ENCODE data around the gene CDH23.

Gene CDH23

GRCh38 chr10:71492872-71493271, 96.2 kb downstream of the CDH23 start:
- no peak for DNase-seq

- DNase-seq, result no peak
These were observed 97.0 kb downstream of the CDH23 start for GRCh38 chr10:71493741-71494140.

- no peak for DNase-seq
These were observed 97.8 kb downstream of the CDH23 start for GRCh38 chr10:71494476-71494875.

GRCh38 chr10:71494980-71495381, 98.3 kb downstream of the CDH23 start:
- DNase-seq, result peak; percentile 25

DNA sequence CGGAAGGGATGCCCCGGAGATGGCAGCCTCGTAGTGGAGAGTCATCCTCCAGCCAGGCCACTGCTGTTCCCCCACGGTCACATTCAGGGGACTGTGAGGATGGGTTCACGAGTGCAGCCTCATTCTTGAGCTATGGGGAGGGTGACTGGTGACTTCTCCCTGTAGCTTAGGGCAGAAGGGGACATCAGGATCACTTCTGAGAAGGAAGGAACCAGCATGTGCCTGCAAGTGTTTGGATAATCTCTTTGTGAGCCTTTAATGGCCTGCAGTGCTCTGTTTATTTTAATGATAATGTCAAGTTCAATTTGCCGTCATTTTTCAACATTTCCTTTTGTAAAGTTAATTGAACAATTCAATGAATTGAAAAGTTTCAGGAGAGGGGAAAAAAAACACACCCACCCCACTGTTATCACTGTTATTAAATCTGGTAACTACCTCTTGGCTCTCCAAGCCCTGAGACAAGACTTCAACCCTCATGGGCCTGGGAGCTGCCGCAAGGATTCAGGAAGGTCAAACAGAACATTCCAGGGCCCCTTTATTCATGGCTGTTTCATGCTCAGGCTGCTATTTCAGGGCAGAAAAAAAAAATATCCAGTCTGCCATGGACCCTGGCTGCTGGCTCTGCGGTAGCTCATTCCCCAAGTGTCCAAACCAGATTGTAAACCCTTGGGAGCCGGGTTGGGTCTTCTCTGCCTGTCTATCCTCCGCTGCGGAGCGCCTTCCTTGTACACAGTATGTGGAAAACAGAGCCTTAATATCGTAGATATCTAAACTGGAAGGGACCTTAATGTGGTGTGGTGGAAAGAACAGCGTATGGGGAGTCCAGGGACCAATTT, 100.4 kb downstream of the CDH23 start:
- DNase-seq, result no peak

- DNase-seq, result no peak
These were observed 101.1 kb downstream of the CDH23 start for GRCh38 chr10:71497763-71498326.

DNA sequence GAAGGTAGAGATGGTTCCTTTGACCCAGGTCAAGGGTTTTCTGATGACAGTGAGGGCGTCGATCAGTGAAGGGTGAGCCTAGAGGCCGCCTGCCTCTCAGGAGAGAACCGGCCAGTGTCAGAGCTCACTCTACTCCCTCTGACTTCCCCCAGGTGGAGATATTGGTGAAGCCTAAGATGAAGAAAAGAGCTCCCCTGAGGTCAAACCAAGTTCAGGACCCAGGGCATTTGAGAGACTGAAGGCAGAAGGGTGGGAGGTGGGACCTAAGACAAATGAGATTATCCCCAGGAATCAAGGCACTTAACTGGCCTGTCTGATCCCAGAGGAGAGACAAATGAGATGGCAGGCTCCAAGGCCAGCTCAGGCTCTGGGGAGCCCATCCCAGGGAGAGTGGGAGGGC, 104.7 kb downstream of the CDH23 start:
- no peak for DNase-seq

- DNase-seq, result no peak
These were observed 105.5 kb downstream of the CDH23 start for GRCh38 chr10:71502190-71502589.

DNA sequence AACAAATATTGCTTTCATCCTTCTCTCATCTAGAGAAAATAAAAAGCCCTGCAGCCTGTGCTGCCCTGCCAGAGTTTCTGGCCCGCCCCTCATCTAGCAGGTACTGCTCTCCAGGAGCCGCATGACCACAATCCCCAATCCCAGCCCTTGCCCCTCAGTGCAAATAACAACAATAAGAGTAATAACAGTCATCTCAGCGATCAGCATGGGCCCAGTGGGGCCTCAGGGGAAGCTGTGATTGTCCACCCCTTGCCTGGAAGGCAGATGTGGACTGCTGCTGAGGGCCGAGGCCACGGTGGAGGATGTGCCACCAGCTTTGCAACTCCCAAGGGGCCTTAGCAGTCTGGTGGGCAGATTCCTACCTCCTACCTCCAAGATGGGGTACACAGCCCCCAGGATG, 106.1 kb downstream of the CDH23 start:
- DNase-seq, result no peak

DNA sequence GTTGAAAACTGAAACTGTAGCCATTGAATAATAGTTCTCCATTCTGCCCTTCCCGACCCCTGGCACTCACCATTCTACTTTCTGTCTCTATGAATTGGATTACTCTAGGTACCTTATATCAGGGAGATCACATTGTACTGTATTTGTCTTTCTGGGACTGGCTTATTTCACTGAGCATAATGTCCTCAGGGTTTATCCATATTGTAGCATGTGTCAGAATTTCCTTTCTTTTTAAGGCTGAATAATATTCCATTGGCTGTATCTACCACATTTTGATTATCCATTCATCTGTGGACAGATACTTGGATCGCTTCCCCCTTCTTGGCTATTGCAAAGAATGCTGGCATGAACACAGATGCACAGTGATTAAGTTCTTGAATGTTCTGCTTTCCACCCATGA, 107.4 kb downstream of the CDH23 start:
- DNase-seq, result no peak

- DNase-seq, result no peak
These were observed 107.8 kb downstream of the CDH23 start for GRCh38 chr10:71504570-71504969.

DNA sequence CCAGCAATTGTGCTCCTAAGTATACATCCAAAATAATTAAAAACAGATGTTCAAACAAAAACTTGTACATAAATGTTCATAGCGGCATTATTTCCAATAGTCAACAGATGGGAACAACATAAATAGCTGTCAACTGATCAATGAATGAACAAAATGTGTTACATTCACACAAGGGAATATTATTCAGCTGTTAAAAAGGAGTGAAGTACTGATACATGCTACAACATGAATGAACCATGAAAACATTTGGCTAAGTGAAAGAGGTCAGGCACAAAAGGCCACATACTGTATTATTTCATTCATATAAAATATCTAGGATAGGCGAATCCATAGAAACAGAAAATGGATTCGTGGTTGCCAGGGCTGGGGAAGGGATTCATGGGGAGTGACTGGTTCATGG, 109.1 kb downstream of the CDH23 start:
- no peak for DNase-seq

DNA sequence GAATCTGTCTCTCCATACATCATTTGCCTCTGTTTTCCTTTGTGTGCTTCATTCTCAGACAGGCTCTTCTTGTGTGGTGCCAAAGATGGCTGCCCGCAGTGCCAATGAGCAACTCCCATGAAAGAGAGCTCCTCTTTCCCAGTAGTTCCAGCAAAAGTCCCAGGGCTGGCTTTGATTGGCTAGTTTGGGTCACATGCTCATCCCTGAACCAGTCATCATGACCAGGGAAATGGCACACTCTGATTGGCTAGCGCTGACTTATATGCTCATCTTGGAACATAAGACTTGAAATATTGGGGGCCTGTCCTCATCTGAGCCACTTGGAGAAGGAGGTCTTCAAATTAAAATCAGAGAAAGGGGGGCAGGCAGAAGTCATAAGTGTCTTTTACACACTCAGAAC, 112.7 kb downstream of the CDH23 start:
- DNase-seq, result no peak

- no peak for DNase-seq
These were observed 114.5 kb downstream of the CDH23 start for GRCh38 chr10:71511206-71511605.

DNA sequence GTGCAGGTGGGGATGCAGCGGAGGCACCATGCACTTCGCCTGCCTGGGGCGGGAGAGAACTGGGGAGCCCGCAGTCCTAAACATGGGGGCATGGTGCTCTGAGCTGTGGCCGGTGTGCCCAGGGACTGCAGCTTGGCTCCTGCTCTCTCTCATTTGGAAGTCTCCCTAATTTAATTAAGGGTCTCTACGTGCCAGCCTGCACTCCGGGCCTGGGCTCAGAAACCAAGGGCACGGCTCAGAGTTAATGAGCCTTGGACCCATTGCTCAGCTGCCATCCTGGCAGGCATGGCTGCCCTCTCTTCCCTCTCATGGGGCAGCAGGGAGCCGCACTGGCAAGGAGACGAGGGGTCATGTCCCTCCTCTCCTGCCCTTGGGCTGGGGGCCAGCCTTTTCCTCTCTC, 115.6 kb downstream of the CDH23 start:
- no peak for DNase-seq

DNA sequence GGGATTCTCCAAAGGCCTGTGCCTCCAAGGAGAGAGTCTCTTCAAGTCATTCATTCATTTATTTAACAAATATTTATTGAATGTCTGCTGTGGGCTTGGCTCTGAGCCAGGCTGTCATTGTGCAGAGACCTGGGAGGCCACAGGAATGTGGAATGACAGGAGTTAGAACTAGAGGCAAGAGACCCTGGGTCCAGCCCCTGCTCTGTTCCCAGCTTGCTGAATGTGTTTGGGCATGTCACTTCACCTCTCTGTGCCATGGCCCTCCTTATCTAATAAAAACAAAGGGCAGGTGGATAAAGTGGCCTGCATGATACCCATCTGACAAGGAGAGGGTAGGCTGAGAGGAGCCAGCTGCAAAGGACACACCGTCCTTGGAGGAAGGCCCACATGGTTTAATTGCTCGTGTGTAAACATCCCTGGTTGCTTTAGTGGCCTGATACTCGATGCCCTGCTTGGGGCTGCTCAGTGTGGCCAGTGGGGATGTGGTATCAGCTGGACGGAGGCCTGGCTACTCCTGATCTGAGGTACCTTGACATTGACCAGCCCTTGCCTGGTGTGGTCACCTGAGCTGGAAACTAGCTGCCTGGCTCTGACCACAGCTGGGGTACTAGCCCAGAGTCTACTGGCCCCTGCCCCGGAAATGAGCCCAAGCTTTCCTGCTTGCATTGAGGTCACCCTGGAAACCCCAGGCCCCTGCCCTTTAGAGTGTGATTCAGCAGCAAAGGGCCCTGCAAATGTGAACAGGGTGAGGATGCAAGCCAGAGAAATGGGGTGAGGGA, 116.2 kb downstream of the CDH23 start:
- DNase-seq, result no peak

- no peak for DNase-seq
These were observed 116.8 kb downstream of the CDH23 start for GRCh38 chr10:71513540-71513853.

DNA sequence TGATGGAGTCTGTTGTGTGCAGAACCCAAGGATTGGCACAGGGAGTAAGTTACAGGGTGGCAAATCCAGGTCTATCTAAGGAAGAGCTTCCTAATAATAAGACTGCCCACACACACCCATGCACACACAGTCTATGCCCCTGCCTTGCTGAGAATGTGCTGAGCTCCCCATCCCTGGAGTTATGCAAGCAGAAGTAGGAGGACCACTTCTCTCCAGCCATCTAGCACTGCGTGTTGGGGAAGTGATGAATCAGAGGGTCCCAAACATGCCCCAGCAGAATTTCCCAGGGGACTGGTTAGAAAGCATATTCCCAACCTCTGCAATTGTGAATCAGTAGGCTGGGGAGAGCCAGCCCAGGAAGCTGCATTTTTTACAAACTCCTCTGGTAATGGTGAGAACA, 117.2 kb downstream of the CDH23 start:
- no peak for DNase-seq

- no peak for DNase-seq
These were observed 118.9 kb downstream of the CDH23 start for GRCh38 chr10:71515531-71516172.

DNA sequence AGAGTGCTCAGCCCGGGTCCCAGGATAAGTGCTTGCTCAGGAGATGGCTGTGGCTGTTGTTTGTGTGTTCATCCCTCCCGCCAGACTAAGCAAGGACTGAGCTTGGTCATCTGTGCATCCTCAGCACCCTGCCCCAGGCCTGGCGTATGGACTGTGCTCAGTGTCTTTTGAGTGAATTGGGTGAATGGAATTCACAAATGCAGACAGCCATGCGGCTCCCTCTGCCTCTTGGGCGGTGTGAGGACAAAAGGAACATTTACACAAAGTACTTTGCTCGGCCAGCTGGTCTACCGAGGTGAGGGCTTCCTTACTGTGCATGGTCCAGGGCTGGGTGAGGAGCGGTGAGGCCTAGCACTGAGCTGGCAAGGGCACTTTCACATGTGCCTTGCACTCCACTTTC, 120.2 kb downstream of the CDH23 start:
- no peak for DNase-seq

- DNase-seq, result no peak
These were observed 120.8 kb downstream of the CDH23 start for GRCh38 chr10:71517298-71518169.

DNA sequence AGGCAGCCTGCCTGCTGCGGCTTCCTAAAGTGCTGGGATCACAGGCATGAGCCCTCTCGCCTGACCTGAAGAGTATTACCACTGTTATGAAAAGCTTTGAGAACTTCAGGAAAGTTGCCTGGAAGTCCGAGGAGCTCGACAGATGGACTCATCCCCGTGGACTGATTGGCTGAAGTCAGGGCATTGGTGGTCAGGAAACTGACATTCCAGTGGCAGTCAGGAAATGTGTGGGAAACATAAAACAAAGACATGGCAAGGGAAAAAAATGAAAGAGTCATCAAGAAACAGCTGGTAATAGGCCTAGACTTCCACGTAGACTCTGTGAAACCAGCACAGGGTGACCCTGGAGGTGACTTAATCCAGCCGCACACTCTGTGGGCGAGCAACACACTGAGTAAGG, 123.3 kb downstream of the CDH23 start:
- no peak for DNase-seq

All from CD4-positive, alpha-beta T cell treated with Interferon gamma for 1 hour (primary cell).